Breast epithelium (tissue), 4 donors: Measurements from ENCODE around the gene MUC6. TPM values are rescaled to one million over a fixed set of nuclear protein-coding genes. Genes with fewer than 3 reads are reported as not detected.

ENCODE experiments used
- DNase-seq, 2 donors: peaks; one replicate each; pipeline ENCODE4 v3.0.0-alpha.2; 2019; ENCODE audit warnings: low spot score in 2 of 2
- H3K27ac ChIP-seq, 2 donors: fragments of 200-600 bp; sonication (generic) in 1 of 2; one replicate each; pipeline ENCODE4 v1.5.1; 2016 to 2019; ENCODE audit warnings: mild to moderate bottlenecking in 1 of 2
- H3K27me3 ChIP-seq, 2 donors: fragments of 200-600 bp; sonication (generic) in 1 of 2; one replicate each; pipeline versions ENCODE4 v1.5.1 to v1.6.0; 2017 to 2019; ENCODE audit warnings: control low read depth in 1 of 2, mild to moderate bottlenecking in 1 of 2
- H3K36me3 ChIP-seq: fragments of 200-600 bp; one replicate; pipeline ENCODE4 v1.5.1; 2019
- H3K4me1 ChIP-seq, 2 donors: fragments of 200-600 bp; sonication (generic); one replicate each; pipeline ENCODE4 v1.5.1; 2016 to 2019; ENCODE audit warnings: control low read depth in 1 of 2
- H3K4me3 ChIP-seq, 3 donors: fragments of 200-600 bp; sonication (generic); 1 replicate in 2 of 3; 2 replicates in 1 of 3; pipeline ENCODE4 v1.5.1; 2016 to 2019; ENCODE audit warnings: mild to moderate bottlenecking in 3 of 3, moderate library complexity in 2 of 3
- H3K9me3 ChIP-seq, 2 donors: fragments of 200-600 bp; sonication (generic) in 1 of 2; one replicate each; pipeline ENCODE4 v1.5.1; 2016 to 2019; ENCODE audit warnings: control low read depth in 1 of 2
- POLR2A ChIP-seq: fragments of 450-650 bp; IDR thresholded peaks from one replicate; pipeline ENCODE4 v1.6.1; 2016; ENCODE audit warnings: antibody characterized with exemption, mild to moderate bottlenecking, moderate library complexity
- POLR2AphosphoS5 ChIP-seq, 3 donors: sonication (generic); formaldehyde crosslinking; IDR thresholded peaks; one replicate each; pipeline ENCODE4 v1.6.1; 2017; ENCODE audit warnings: antibody characterized with exemption in 3 of 3
- intact Hi-C: fragments of 100-400 bp; cut with DNase I; formaldehyde crosslinking; loops from one replicate; pipeline ENCODE4 v1.15.1; 2023; ENCODE audit warnings: low total_unique reads
- total RNA-seq, 3 donors: library from RNA; depleted of rRNA; stranded (reverse); fragments of >200 nt; gene quantifications; one replicate each; pipeline ENCODE4 v1.1.0, GENCODE V29; 2016
- TF ChIP-seq, protein P1 (sequence below), 3 donors: fragments of 450-650 bp; IDR thresholded peaks; one replicate each; pipeline ENCODE4 v1.5.1; 2016 to 2017; ENCODE audit warnings: antibody characterized with exemption in 3 of 3, mild to moderate bottlenecking in 3 of 3, moderate library complexity in 3 of 3

Gene MUC6
- total RNA-seq, 3 donors from 2014 or later: 1.3 to 1.9 TPM; not detected in 1

DNA sequence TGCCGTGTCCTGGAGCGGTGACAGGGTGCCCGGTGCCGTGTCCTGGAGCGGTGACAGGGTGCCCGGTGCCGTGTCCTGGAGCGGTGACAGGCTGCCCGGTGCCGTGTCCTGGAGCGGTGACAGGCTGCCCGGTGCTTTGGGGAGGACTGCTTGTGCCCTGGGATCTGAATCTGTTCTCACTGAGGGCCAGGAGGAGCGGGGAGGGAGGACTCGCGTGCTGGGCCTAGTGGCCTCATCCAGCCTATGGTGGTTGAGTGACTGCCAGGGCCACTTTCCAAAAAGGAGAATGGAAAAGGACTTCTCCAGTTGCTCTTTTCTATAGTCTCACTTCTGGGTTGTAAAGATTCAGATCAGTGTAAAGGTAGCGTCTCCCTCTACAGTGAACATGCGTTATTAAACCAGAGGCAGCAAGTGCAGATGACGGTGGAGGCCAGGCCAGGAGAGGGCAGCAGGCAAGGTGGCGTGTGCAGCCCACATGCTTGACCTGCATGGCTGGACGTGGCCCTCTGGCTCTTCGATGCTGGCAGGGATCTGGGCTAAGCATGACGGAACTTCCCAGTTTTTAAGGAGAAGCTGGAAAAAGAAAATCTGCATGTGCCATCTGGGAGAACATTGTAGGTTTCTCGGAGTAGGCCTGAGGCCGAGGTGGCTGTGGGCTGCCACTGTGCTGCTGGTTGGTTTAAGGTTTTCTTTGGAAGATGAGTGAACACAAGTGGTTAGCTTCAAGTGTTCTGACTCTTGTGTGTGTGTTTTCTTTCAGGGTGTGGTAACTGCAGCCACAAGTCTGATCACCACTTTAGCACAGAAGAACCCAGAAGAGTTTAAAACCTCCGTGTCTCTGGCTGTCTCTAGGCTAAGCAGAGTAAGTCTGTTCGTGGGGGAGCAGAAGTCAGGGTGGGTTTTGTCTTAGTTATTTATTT is 55.8 kb downstream of the MUC6 start:
- Histone ChIP-seq H3K4me1 (peaks cover 0 to 11% of the 10 kb centered on the region in 2 donors), H3K27me3 (no peaks in the 10 kb centered on the region), H3K9me3 (no peaks in the 10 kb centered on the region), H3K27ac (no peak overlapping the region), H3K4me3 (no peak overlapping the region), H3K36me3 (peaks cover 6% of the 10 kb centered on the region)
- TF ChIP-seq, protein P1, sequence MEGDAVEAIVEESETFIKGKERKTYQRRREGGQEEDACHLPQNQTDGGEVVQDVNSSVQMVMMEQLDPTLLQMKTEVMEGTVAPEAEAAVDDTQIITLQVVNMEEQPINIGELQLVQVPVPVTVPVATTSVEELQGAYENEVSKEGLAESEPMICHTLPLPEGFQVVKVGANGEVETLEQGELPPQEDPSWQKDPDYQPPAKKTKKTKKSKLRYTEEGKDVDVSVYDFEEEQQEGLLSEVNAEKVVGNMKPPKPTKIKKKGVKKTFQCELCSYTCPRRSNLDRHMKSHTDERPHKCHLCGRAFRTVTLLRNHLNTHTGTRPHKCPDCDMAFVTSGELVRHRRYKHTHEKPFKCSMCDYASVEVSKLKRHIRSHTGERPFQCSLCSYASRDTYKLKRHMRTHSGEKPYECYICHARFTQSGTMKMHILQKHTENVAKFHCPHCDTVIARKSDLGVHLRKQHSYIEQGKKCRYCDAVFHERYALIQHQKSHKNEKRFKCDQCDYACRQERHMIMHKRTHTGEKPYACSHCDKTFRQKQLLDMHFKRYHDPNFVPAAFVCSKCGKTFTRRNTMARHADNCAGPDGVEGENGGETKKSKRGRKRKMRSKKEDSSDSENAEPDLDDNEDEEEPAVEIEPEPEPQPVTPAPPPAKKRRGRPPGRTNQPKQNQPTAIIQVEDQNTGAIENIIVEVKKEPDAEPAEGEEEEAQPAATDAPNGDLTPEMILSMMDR (IDR thresholded peaks at IDR 0.05): no peak
- TF ChIP-seq POLR2A: no peak
- no peak for DNase-seq
- intact Hi-C loops: loop anchor here (10.0 kb wide), 1 partner anchor 116 kb away; no protein-coding TSS in a partner anchor

DNA sequence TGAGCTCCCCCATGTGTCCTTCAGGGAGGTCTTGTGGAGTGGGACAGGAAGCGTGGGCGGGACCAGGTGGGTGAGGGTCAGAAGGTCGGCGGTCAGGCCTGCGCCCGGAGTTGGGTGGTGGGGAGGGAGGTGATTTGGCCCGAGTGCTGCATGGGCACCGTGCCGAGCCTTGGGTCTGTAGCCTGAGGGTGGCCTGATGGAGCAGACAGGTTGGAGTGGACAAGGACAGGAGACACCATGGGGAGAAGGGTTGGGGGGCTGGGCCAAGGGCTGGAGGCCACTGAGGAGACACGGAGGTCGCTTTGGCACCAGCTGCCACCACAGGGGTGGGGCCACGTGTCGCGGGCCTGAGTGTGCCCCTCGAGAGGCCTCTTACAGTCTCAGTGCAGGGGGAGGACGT is 57.7 kb downstream of the MUC6 start:
- intact Hi-C loops: no loop called here
- H3K27me3 ChIP-seq: no peaks in the 10 kb centered on the region
- DNase-seq: no peak
- H3K9me3 ChIP-seq: no peaks in the 10 kb centered on the region
- H3K27ac ChIP-seq: no peak overlapping the region
- no peak overlapping the region for H3K4me3 ChIP-seq
- peaks cover 0 to 11% of the 10 kb centered on the region in 2 donors for H3K4me1 ChIP-seq
- peaks cover 6% of the 10 kb centered on the region for H3K36me3 ChIP-seq
- TF ChIP-seq, protein P1 (IDR thresholded peaks at IDR 0.05): no peak
- TF ChIP-seq POLR2AphosphoS5 (IDR thresholded peaks at IDR 0.05) (no peak), POLR2A (no peak)

DNA sequence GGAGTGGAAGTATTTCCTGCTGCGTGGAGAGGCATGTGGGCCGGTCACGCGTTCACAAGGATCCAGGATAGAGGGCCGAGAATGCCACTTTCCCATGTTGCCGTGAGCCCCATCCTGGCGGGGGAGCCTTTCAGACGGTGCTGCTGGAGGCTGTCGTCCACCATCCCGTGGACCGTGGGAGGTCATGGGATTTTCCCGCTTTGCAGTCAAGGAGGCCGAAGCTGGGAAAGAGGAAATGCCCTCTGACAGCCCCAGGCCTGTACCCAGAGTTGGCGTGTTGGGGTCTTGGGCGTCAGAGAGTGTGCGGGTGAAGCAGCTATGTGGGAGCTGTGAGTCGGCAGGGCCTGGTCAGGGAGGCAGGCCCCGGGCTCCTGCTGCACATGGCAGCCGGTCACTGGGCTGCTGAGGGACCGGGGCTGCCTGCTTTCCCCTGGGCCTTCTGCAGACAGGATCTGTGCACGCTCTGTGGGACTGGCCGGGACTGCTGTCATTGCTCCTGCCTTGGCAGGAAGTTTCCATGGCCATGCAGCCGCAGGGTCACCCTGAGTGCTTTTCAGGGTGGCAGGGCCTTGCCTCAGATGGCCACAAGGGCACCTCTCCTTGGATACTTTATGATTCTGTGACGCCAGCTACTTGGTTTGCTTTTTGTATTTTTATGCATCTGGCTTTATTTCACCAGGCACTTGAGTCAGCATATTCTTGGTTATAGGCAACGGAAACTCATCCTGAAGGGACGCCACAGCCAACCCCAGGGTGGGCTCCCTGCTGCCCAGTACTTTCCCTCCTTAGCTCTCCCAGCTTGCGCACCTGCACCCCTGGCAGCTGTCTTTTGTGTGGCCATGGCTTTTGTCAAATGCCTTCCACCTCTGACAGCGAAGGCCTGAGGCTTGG is 58.4 kb downstream of the MUC6 start:
- Histone ChIP-seq H3K36me3 (peaks cover 6% of the 10 kb centered on the region), H3K27me3 (no peaks in the 10 kb centered on the region), H3K9me3 (no peaks in the 10 kb centered on the region), H3K27ac (no peak overlapping the region), H3K4me1 (peaks cover 0 to 11% of the 10 kb centered on the region in 2 donors), H3K4me3 (no peak overlapping the region)
- TF ChIP-seq POLR2AphosphoS5 (IDR thresholded peaks at IDR 0.05): no peak
- no peak for TF ChIP-seq POLR2A
- TF ChIP-seq, protein P1 (IDR thresholded peaks at IDR 0.05): no peak
- intact Hi-C loops: no loop called here
- DNase-seq: no peak

DNA sequence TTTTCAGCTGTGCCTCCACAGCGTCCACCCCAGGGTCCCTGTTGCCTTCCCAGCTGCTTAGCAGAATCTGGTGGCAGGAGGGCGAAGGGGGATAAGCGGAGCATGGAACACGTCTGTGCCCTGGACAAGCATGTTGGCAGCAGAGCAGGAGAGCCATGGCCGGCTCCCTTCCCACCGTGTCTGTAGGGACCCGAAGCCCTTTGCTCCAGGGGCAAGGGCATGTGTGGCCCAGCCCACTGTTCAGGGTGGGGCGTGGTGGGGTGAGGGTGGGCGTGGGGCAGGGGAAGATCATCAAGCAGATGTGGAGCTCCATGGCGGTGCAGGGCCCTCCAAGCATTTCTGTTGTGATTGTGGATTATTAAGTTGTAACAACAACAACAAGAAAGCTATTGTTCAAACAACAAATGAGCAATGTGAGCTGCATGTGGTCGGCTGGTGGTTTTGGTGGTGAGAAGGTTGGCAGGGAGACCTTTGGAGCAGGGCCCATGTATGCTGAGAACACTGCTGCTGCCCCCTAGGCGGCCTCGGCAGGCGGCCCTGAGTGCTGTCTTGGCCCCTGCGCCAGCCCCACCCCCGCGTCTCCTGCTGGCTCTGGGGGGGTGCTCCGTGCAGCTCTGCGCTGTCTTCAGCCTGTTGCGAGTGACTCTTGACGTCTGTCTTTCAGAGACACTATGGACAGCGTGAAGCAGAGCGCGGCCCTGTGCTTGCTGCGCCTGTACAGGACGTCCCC is 59.9 kb downstream of the MUC6 start:
- Histone ChIP-seq H3K9me3 (no peaks in the 10 kb centered on the region), H3K4me1 (peaks cover 0 to 11% of the 10 kb centered on the region in 2 donors), H3K27ac (peak overlapping the region in 1 of 2 donors; percentile 13), H3K27me3 (no peaks in the 10 kb centered on the region), H3K4me3 (no peak overlapping the region), H3K36me3 (peaks cover 3% of the 10 kb centered on the region)
- no peak for DNase-seq
- intact Hi-C loops: no loop called here
- TF ChIP-seq POLR2AphosphoS5 (IDR thresholded peaks at IDR 0.05) (no peak), POLR2A (no peak)
- TF ChIP-seq, protein P1 (IDR thresholded peaks at IDR 0.05): no peak
